ENCODE data around the gene EHMT2. TPM values are rescaled to one million over a fixed set of nuclear protein-coding genes. Genes with fewer than 3 reads are reported as not detected.

Gene EHMT2
- total and polyA plus RNA-seq, 2 of the 13 experiments (the other 11 are each of a cell fraction or from before 2014, with no cell fraction given): 55.2 to 69.2 TPM

DNA sequence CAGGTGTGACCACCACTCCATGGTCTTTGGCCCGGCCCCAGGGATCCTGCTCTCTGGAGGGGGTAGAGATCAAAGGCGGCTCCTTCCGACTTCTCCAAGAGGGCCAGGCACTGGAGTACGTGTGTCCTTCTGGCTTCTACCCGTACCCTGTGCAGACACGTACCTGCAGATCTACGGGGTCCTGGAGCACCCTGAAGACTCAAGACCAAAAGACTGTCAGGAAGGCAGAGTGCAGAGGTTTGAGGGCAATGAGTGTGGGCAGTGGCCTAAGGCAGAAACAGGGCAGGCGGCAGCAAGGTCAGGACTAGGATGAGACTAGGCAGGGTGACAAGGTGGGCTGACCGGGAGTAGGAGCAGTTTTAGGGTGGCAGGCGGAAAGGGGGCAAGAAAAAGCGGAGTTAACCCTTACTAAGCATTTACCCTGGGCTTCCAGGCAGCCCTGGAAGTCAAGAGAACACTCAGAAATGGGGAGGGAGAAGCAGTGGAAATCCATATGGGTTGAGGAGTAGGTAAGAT, 48.9 kb upstream of the EHMT2 start (continued):
- TF ChIP-seq FIP1L1 (IDR thresholded peaks at IDR 0.05; ENCODE audit: borderline replicate concordance, insufficient read depth, low read depth, low read length) (no peak), ZBTB21 (CRISPR knock-in tag; IDR thresholded peaks at IDR 0.05) (no peak), REXO4 (CRISPR knock-in tag; IDR thresholded peaks at IDR 0.05; ENCODE audit: borderline replicate concordance) (no peak), FOSL1 (CRISPR knock-in tag; IDR thresholded peaks at IDR 0.05; ENCODE audit: borderline replicate concordance) (no peak), NFKBIZ (CRISPR knock-in tag; IDR thresholded peaks at IDR 0.05) (no peak), ZNF790 (CRISPR knock-in tag; IDR thresholded peaks at IDR 0.05; ENCODE audit: borderline replicate concordance) (no peak), ATF6 (CRISPR knock-in tag; conservative IDR thresholded peaks at IDR 0.05) (no peak), TCF7L2 (IDR thresholded peaks at IDR 0.05; ENCODE audit: low read depth, low read length) (peak; percentile 28; the same call in 1 of the 2 replicates), ZNF550 (CRISPR knock-in tag; IDR thresholded peaks at IDR 0.05; ENCODE audit: borderline replicate concordance) (no peak), ZFP90 (CRISPR knock-in tag; IDR thresholded peaks at IDR 0.05; ENCODE audit: borderline replicate concordance) (no peak), TEAD2 (CRISPR knock-in tag; IDR thresholded peaks at IDR 0.05) (no peak), SIX1 (CRISPR knock-in tag; IDR thresholded peaks at IDR 0.05; ENCODE audit: borderline replicate concordance) (no peak), ZNF543 (CRISPR knock-in tag; IDR thresholded peaks at IDR 0.05) (no peak; the same call in 1 of the 2 replicates), ZKSCAN5 (CRISPR knock-in tag; IDR thresholded peaks at IDR 0.05) (no peak), ZNF296 (CRISPR knock-in tag; conservative IDR thresholded peaks at IDR 0.05) (no peak), ZNF10 (CRISPR knock-in tag; IDR thresholded peaks at IDR 0.05; ENCODE audit: borderline replicate concordance, low read depth) (no peak), ZBTB39 (CRISPR knock-in tag; IDR thresholded peaks at IDR 0.05) (0 out of 2 replicates have a peak, but pooled peaks have one; percentile 68), MYC (CRISPR knock-in tag; IDR thresholded peaks at IDR 0.05; ENCODE audit: borderline replicate concordance) (no peak), TBX2 (CRISPR knock-in tag; IDR thresholded peaks at IDR 0.05; ENCODE audit: borderline replicate concordance) (no peak), NR2F1 (CRISPR knock-in tag; IDR thresholded peaks at IDR 0.05) (no peak)
- TF ChIP-seq, protein P1, sequence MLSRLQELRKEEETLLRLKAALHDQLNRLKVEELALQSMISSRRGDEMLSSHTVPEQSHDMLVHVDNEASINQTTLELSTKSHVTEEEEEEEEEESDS (CRISPR knock-in tag; IDR thresholded peaks at IDR 0.05; ENCODE audit: borderline replicate concordance): no peak
- TF ChIP-seq, protein P2, sequence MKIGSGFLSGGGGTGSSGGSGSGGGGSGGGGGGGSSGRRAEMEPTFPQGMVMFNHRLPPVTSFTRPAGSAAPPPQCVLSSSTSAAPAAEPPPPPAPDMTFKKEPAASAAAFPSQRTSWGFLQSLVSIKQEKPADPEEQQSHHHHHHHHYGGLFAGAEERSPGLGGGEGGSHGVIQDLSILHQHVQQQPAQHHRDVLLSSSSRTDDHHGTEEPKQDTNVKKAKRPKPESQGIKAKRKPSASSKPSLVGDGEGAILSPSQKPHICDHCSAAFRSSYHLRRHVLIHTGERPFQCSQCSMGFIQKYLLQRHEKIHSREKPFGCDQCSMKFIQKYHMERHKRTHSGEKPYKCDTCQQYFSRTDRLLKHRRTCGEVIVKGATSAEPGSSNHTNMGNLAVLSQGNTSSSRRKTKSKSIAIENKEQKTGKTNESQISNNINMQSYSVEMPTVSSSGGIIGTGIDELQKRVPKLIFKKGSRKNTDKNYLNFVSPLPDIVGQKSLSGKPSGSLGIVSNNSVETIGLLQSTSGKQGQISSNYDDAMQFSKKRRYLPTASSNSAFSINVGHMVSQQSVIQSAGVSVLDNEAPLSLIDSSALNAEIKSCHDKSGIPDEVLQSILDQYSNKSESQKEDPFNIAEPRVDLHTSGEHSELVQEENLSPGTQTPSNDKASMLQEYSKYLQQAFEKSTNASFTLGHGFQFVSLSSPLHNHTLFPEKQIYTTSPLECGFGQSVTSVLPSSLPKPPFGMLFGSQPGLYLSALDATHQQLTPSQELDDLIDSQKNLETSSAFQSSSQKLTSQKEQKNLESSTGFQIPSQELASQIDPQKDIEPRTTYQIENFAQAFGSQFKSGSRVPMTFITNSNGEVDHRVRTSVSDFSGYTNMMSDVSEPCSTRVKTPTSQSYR (CRISPR knock-in tag; IDR thresholded peaks at IDR 0.05; ENCODE audit: borderline replicate concordance): no peak

All from HepG2 (cell line).